GM21529 (cell line): ENCODE data around the gene DIS3.
"Not testable (repeated sequence)": the region's sequence is repeated elsewhere in the genome, so short reads cannot be mapped to it uniquely, and the experiment has no call there.

Experiments
- ATAC-seq: cut with Tn5 transposase; IDR thresholded peaks from one replicate; pipeline ENCODE4 v1.9.1; 2021; ENCODE audit not compliant: unreplicated experiment

Gene DIS3

DNA sequence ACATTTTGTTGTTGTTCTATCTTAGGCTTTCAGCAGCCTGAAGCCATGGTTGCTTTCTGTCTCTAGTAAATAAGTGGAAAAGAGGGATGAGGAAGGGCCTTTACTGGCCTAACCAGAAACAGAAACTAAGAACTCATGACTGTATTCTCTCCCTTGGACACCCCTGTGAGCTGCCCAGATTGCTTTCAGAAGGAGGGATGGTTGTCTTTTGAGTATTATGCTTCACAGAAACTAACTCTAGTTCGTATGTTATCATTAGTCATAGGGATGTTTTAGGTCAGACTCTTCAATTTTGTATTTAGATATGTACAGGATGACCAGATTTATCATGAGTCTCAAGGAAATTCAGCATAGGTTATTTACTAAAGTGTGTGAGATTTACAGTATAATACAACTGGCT, 36.4 kb downstream of the DIS3 start:
- ATAC-seq = no peak

- no peak for ATAC-seq
These were observed 41.7 kb downstream of the DIS3 start for GRCh38 chr13:72740015-72740414.

GRCh38 chr13:72737033-72737432, 44.7 kb downstream of the DIS3 start:
- no peak for ATAC-seq

GRCh38 chr13:72728290-72728605, 53.5 kb downstream of the DIS3 start:
- ATAC-seq = no peak

DNA sequence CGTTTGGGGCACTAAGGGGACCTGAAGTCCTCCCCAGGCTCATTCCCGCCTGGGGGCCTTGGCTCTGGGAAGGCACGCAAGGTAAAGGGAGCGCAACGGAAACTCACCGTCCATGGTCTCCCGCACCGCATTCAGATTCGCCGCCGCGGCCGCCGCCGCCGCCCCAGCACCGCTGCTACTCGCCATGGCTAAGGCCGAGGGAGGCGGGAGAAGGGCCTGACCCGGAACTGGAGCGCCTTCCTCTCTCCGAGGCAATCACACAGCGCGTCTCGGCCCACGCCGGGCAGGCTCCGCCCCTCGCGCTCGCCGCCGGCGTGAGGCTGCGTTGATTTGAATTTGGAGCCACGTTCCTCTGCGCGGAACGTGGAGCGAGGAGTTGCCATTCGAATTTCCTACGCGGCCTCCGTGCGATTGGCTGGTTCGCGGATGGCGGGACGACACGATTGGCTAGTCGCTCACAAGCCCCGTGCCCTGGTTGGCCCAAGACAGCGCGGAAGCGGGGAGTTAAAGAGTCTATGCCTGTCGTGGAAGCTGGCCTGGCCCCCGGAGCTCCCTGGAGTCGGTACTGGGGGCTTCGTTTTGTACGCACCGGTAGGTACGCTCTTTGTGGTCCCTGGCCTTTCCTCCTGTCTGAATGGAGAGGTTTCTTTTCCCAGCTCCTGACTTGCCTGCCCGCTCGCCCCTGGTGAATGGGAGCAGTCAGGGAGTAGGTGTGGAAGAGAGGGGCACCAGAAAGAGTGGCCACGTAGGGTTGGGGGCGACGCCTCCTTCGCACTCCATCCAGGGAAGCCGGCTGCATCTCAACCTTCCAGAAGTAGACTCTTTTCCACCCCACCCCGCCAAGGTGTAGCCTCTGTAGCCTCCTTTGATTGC, 54.0 kb downstream of the DIS3 start, which contains the start of the genes BORA and MZT1:
BORA (plus strand) TSS at position 507 of the 873 bp plus-strand sequence. CDS start 1,018 bp downstream, outside the sequence.
MZT1 (minus strand) TSS at position 213 of the 873 bp plus-strand sequence; CDS start at position 186, 27 bp downstream.
- ATAC-seq = peak; percentile 91

DNA sequence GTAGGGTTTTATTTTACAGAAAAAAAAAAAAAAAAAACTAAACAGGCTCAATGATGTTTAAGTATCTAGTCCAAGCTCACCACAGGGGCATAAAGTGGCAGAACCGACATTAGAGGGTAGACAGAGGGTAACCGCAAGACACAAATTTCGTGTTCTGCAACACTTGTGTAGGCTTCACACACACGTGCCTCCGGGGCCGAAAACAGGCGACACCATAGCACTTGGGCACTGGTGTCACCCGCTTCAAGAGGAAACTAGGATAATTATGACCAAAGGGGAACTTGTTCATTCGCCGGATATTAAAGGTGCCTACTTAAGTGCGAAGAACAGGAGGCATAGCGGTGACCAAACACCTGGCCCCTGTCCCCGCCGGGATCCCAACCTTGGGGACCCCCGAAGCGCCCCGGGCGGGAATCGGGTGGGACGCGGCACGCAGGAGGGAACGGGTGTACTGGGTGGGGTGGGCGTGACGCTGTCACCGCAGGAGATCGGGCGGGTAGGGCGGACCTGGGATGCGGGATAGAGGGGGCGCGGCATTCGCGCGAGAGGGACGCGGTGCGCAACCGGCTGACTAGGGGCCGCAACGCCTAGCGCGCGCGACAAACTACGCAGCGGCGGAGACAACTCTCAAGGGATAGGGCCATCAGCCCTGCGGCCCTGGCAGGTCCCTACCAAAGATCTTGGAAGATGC, 54.8 kb downstream of the DIS3 start:
- peak; percentile 28 for ATAC-seq

- ATAC-seq = not testable (repeated sequence)
These were observed 55.5 kb downstream of the DIS3 start for GRCh38 chr13:72726185-72726584.

DNA sequence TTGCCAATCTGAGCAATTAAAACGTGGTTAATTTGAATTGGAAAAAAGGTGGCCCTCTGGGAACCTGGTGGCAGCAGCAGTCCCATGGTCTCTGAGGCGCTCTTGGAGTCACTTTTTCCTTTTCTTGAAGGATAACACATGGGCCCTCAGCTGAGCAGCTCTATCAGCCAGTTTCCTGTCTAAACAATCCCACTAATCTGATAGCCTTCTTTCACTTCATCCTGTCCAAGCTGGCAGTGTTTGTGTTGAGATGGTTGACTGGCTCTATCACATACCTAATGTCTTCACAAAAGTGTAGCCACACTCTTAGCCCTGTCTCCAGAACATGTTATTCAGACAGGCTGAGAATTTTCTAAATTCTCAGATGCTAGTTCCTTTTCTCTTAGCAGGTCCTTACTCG, 64.9 kb downstream of the DIS3 start:
- no peak for ATAC-seq
